ENCODE data around the gene L3MBTL4. TPM values are rescaled to one million over a fixed set of nuclear protein-coding genes. Genes with fewer than 3 reads are reported as not detected.

The L3MBTL4 gene
- total and polyA plus RNA-seq, 10 of the 15 experiments (the other 5 are each of a cell fraction or from before 2014, with no cell fraction given), result 1.3 to 8.7 (median 3.8) TPM

DNA sequence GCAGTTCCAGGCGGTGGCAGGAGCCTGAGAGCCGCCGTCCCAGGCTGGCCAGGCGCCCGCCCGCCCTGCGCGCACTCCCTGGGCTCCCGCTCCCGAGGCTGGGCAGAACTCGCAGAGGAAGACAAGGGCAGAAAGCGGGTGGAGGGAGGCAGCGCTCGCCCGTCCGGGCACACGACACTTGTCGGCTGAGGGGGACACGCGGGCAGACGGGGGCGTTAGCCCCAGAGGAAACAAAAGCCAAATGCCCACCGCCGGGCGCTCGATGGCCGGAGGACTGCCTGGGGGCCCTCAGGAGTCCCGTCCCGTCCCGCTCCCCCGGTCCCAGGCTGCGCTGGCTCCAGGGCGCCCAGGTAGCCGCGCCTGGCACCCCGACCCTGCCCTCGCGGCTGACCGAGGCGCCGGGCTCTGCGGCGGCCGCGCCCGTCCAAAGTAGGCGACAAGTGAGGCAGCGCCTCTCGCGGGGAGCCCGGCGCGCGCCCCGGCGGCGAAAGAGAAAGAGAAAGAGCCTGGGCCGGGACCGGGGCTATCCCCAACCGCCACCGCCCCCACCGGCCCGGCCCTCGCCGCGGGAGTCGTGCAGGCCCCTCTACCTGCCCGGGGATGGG lies 491 bp downstream of the L3MBTL4 start (continued):
- TF ChIP-seq CHD2 (IDR thresholded peaks at IDR 0.05; ENCODE audit: borderline replicate concordance, low read depth, low read length), result peak; percentile 67
- TF ChIP-seq, protein P1, sequence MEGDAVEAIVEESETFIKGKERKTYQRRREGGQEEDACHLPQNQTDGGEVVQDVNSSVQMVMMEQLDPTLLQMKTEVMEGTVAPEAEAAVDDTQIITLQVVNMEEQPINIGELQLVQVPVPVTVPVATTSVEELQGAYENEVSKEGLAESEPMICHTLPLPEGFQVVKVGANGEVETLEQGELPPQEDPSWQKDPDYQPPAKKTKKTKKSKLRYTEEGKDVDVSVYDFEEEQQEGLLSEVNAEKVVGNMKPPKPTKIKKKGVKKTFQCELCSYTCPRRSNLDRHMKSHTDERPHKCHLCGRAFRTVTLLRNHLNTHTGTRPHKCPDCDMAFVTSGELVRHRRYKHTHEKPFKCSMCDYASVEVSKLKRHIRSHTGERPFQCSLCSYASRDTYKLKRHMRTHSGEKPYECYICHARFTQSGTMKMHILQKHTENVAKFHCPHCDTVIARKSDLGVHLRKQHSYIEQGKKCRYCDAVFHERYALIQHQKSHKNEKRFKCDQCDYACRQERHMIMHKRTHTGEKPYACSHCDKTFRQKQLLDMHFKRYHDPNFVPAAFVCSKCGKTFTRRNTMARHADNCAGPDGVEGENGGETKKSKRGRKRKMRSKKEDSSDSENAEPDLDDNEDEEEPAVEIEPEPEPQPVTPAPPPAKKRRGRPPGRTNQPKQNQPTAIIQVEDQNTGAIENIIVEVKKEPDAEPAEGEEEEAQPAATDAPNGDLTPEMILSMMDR (IDR thresholded peaks at IDR 0.05 in 2 of 3, conservative IDR thresholded peaks at IDR 0.05 in 1 of 3; ENCODE audit: control insufficient read depth in 2 of 3, extremely low read depth in 1 of 3, insufficient read depth in 1 of 3, low read depth in 3 of 3, low read length in 3 of 3), result peak in 2 of 3 experiments; percentile 21; a peak in 2 of 6 replicates
- peak; percentile 11; the same call in 1 of the 2 replicates for TF ChIP-seq RUNX3 (IDR thresholded peaks at IDR 0.05; ENCODE audit: low read length)
- TF ChIP-seq SIN3A (IDR thresholded peaks at IDR 0.05; ENCODE audit: low read depth, low read length), result 0 out of 2 replicates have a peak, but pooled peaks have one; percentile 35
- 0 out of 2 replicates have a peak, but pooled peaks have one; percentile 93 for TF ChIP-seq ASH2L (IDR thresholded peaks at IDR 0.05; ENCODE audit: borderline replicate concordance, low read depth)
- 0 out of 2 replicates have a peak, but pooled peaks have one; percentile 38 for TF ChIP-seq TAF1 (IDR thresholded peaks at IDR 0.05; ENCODE audit: borderline replicate concordance, low read depth, low read length)
- no peak for TF ChIP-seq SMAD5 (IDR thresholded peaks at IDR 0.05; ENCODE audit: low read depth)
- TF ChIP-seq, protein P2, sequence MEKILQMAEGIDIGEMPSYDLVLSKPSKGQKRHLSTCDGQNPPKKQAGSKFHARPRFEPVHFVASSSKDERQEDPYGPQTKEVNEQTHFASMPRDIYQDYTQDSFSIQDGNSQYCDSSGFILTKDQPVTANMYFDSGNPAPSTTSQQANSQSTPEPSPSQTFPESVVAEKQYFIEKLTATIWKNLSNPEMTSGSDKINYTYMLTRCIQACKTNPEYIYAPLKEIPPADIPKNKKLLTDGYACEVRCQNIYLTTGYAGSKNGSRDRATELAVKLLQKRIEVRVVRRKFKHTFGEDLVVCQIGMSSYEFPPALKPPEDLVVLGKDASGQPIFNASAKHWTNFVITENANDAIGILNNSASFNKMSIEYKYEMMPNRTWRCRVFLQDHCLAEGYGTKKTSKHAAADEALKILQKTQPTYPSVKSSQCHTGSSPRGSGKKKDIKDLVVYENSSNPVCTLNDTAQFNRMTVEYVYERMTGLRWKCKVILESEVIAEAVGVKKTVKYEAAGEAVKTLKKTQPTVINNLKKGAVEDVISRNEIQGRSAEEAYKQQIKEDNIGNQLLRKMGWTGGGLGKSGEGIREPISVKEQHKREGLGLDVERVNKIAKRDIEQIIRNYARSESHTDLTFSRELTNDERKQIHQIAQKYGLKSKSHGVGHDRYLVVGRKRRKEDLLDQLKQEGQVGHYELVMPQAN (conservative IDR thresholded peaks at IDR 0.05), result peak; percentile 42; the same call in 1 of the 2 replicates
- peak; percentile 75 for TF ChIP-seq POLR2A (IDR thresholded peaks at IDR 0.05; ENCODE audit: low read depth, low read length)
- TF ChIP-seq, protein P3, sequence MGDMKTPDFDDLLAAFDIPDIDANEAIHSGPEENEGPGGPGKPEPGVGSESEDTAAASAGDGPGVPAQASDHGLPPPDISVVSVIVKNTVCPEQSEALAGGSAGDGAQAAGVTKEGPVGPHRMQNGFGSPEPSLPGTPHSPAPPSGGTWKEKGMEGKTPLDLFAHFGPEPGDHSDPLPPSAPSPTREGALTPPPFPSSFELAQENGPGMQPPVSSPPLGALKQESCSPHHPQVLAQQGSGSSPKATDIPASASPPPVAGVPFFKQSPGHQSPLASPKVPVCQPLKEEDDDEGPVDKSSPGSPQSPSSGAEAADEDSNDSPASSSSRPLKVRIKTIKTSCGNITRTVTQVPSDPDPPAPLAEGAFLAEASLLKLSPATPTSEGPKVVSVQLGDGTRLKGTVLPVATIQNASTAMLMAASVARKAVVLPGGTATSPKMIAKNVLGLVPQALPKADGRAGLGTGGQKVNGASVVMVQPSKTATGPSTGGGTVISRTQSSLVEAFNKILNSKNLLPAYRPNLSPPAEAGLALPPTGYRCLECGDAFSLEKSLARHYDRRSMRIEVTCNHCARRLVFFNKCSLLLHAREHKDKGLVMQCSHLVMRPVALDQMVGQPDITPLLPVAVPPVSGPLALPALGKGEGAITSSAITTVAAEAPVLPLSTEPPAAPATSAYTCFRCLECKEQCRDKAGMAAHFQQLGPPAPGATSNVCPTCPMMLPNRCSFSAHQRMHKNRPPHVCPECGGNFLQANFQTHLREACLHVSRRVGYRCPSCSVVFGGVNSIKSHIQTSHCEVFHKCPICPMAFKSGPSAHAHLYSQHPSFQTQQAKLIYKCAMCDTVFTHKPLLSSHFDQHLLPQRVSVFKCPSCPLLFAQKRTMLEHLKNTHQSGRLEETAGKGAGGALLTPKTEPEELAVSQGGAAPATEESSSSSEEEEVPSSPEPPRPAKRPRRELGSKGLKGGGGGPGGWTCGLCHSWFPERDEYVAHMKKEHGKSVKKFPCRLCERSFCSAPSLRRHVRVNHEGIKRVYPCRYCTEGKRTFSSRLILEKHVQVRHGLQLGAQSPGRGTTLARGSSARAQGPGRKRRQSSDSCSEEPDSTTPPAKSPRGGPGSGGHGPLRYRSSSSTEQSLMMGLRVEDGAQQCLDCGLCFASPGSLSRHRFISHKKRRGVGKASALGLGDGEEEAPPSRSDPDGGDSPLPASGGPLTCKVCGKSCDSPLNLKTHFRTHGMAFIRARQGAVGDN (IDR thresholded peaks at IDR 0.05), result 0 out of 2 replicates have a peak, but pooled peaks have one; percentile 31
